H9 (cell line): ENCODE measurements around the gene PLSCR4. TPM values are rescaled to one million over a fixed set of nuclear protein-coding genes. Genes with fewer than 3 reads are reported as not detected.

Experiments
- DNase-seq: peaks from one replicate; pipeline ENCODE4 v3.0.0-alpha.2; 2017
- H2AFZ ChIP-seq: one replicate; pipeline ENCODE4 v1.6.1; 2013; ENCODE audit warnings: mild to moderate bottlenecking, low read length, control low read depth, moderate library complexity
- H2AK5ac ChIP-seq: 2 replicates; pipeline ENCODE4 v1.6.1; 2013; ENCODE audit warnings: low read length, control low read depth, mixed read lengths; ENCODE audit not compliant: insufficient read length
- H2BK120ac ChIP-seq: one replicate; pipeline ENCODE4 v1.6.1; 2013; ENCODE audit warnings: low read depth, mild to moderate bottlenecking, low read length, control low read depth, inconsistent platforms; ENCODE audit not compliant: poor library complexity, severe bottlenecking
- H2BK12ac ChIP-seq: 2 replicates; pipeline ENCODE4 v1.6.1; 2013; ENCODE audit warnings: low read length, control low read depth, mixed read lengths, low read depth; ENCODE audit not compliant: insufficient read length
- H2BK15ac ChIP-seq: 2 replicates; pipeline ENCODE4 v1.6.1; 2013; ENCODE audit warnings: low read depth, low read length, control low read depth
- H2BK20ac ChIP-seq: one replicate; pipeline ENCODE4 v1.6.1; 2013; ENCODE audit warnings: low read depth, mild to moderate bottlenecking, low read length, control low read depth, inconsistent platforms; ENCODE audit not compliant: poor library complexity, severe bottlenecking
- H2BK5ac ChIP-seq: 2 replicates; pipeline ENCODE4 v1.6.1; 2013; ENCODE audit warnings: low read length, control low read depth, mixed read lengths; ENCODE audit not compliant: insufficient read length
- H3K14ac ChIP-seq: 2 replicates; pipeline ENCODE4 v1.6.1; 2013; ENCODE audit warnings: low read length, control low read depth; ENCODE audit not compliant: insufficient read depth
- H3K18ac ChIP-seq: 2 replicates; pipeline ENCODE4 v1.6.1; 2013; ENCODE audit warnings: low read depth, mild to moderate bottlenecking, mixed read lengths, low read length, control low read depth; ENCODE audit not compliant: insufficient read length
- H3K23ac ChIP-seq: 2 replicates; pipeline ENCODE4 v1.6.1; 2013; ENCODE audit warnings: low read length, control low read depth, mixed read lengths, low read depth; ENCODE audit not compliant: insufficient read length
- H3K23me2 ChIP-seq: 2 replicates; pipeline ENCODE4 v1.6.1; 2013; ENCODE audit warnings: low read depth, mild to moderate bottlenecking, mixed read lengths, low read length, control low read depth; ENCODE audit not compliant: insufficient read length, poor library complexity, severe bottlenecking
- H3K27ac ChIP-seq: 2 replicates; pipeline ENCODE4 v1.5.1; 2013; ENCODE audit warnings: low read length, control low read depth, mixed read lengths, low read depth; ENCODE audit not compliant: insufficient read length
- H3K27me3 ChIP-seq: 2 replicates; pipeline ENCODE4 v1.6.1; 2013; ENCODE audit warnings: low read length, control low read depth, inconsistent platforms; ENCODE audit not compliant: insufficient read depth
- H3K4ac ChIP-seq: 2 replicates; pipeline ENCODE4 v1.6.1; 2013; ENCODE audit warnings: low read depth, mild to moderate bottlenecking, control low read depth, inconsistent platforms, low read length, moderate library complexity
- H3K4me1 ChIP-seq: 2 replicates; pipeline ENCODE4 v1.6.1; 2013; ENCODE audit warnings: low read length, control low read depth, inconsistent platforms; ENCODE audit not compliant: insufficient read depth
- H3K4me2 ChIP-seq: 2 replicates; pipeline ENCODE4 v1.6.1; 2013; ENCODE audit warnings: low read length, control low read depth, mixed read lengths; ENCODE audit not compliant: insufficient read length, insufficient read depth
- H3K56ac ChIP-seq: 2 replicates; pipeline ENCODE4 v1.6.1; 2013; ENCODE audit warnings: low read depth, mild to moderate bottlenecking, mixed read lengths, low read length, control low read depth; ENCODE audit not compliant: insufficient read length
- H3K79me1 ChIP-seq: 2 replicates; pipeline ENCODE4 v1.6.1; 2013; ENCODE audit warnings: low read depth, mild to moderate bottlenecking, moderate library complexity, low read length, control low read depth, inconsistent platforms; ENCODE audit not compliant: insufficient read depth, poor library complexity, severe bottlenecking
- H3K79me2 ChIP-seq: 2 replicates; pipeline ENCODE4 v1.6.1; 2013; ENCODE audit warnings: low read length, control low read depth, inconsistent platforms; ENCODE audit not compliant: insufficient read depth
- H3K9ac ChIP-seq: 2 replicates; pipeline ENCODE4 v1.6.1; 2013; ENCODE audit warnings: low read length, control low read depth, mixed read lengths; ENCODE audit not compliant: insufficient read length; ENCODE audit errors: extremely low read depth
- H3K9me3 ChIP-seq: one replicate; pipeline ENCODE4 v1.6.1; 2013; ENCODE audit warnings: low read depth, low read length, inconsistent platforms; ENCODE audit not compliant: control insufficient read depth
- H3T11ph ChIP-seq: one replicate; pipeline ENCODE4 v1.6.1; 2013; ENCODE audit warnings: mild to moderate bottlenecking, low read length, control low read depth, inconsistent platforms
- H4K20me1 ChIP-seq: one replicate; pipeline ENCODE4 v1.6.1; 2013; ENCODE audit not compliant: control insufficient read depth, insufficient read length, insufficient read depth
- H4K5ac ChIP-seq: 2 replicates; pipeline ENCODE4 v1.6.1; 2013; ENCODE audit warnings: low read depth, mild to moderate bottlenecking, mixed read lengths, low read length, control low read depth; ENCODE audit not compliant: insufficient read length
- H4K8ac ChIP-seq: replicated peaks from 2 replicates; pipeline ENCODE4 v1.6.1; 2013; ENCODE audit warnings: low read length, control low read depth, mixed read lengths, low read depth; ENCODE audit not compliant: insufficient read length
- H4K91ac ChIP-seq: 2 replicates; pipeline ENCODE4 v1.6.1; 2013; ENCODE audit warnings: low read depth, mild to moderate bottlenecking, moderate library complexity, mixed read lengths, low read length, control low read depth; ENCODE audit not compliant: insufficient read length
- H3K27ac Mint-ChIP-seq, 3 experiments: 2 replicates in 2 of 3; 3 replicates in 1 of 3; pipeline ENCODE4 v1.8.0; 2020 to 2021; ENCODE audit warnings: mixed read lengths in 3 of 3, mild to moderate bottlenecking in 1 of 3, moderate library complexity in 1 of 3
- H3K27me3 Mint-ChIP-seq: 2 replicates; pipeline ENCODE4 v1.8.0; 2021; ENCODE audit warnings: low read depth, mild to moderate bottlenecking, moderate library complexity, mixed read lengths
- H3K36me3 Mint-ChIP-seq, 3 experiments: 2 replicates in 2 of 3; 3 replicates in 1 of 3; pipeline ENCODE4 v1.8.0; 2020 to 2021; ENCODE audit warnings: low read depth in 3 of 3, mixed read lengths in 3 of 3; ENCODE audit not compliant: insufficient read depth in 1 of 3
- H3K4me1 Mint-ChIP-seq, 2 experiments: 2 replicates each; pipeline ENCODE4 v1.8.0; 2020; ENCODE audit warnings: mixed read lengths in 2 of 2
- H3K4me3 Mint-ChIP-seq, 2 experiments: 2 replicates in 1 of 2; 3 replicates in 1 of 2; pipeline ENCODE4 v1.8.0; 2020 to 2021; ENCODE audit warnings: mild to moderate bottlenecking in 2 of 2, mixed read lengths in 2 of 2, moderate library complexity in 1 of 2
- H3K9me3 Mint-ChIP-seq, 2 experiments: 2 replicates in 1 of 2; 3 replicates in 1 of 2; pipeline ENCODE4 v1.8.0; 2020; ENCODE audit warnings: mild to moderate bottlenecking in 2 of 2, mixed read lengths in 2 of 2, moderate library complexity in 1 of 2
- CTCF ChIP-seq: fragments of 200-600 bp; sonication (generic); conservative IDR thresholded peaks from 3 replicates; pipeline ENCODE4 v1.8.0; 2021; ENCODE audit warnings: antibody characterized with exemption, mild to moderate bottlenecking
- whole genome bisulfite sequencing: extraction: QIAGEN DNeasy Blood & Tissue Kit; methylation state at CpG from one replicate; pipeline ENCODE4 v1.1.7; 2013; ENCODE audit warnings: missing lambda C conversion rate, low lambda C conversion rate, mixed read lengths; ENCODE audit not compliant: insufficient read length; ENCODE audit errors: extremely low coverage; 5-methylcytosine and 5-hydroxymethylcytosine counted together
- total RNA-seq: library from RNA; stranded (reverse); gene quantifications from 2 replicates; pipeline ENCODE4 v1.2.1, GENCODE V29; 2021

PLSCR4 gene
- total RNA-seq, 1 experiment from 2014 or later = 1.2 TPM

- Histone ChIP-seq H2AK5ac (no peak overlapping the region), H3K79me2 (no peaks in the 10 kb centered on the region), H3K4me2 (no peak overlapping the region), H2AFZ (no peak overlapping the region), H3T11ph (no peak overlapping the region), H3K27ac (no peak overlapping the region), H3K9ac (no peak overlapping the region), H2BK120ac (no peak overlapping the region), H2BK15ac (no peak overlapping the region), H3K79me1 (no peaks in the 10 kb centered on the region), H3K9me3 (no peaks in the 10 kb centered on the region), H3K23me2 (no peaks in the 10 kb centered on the region), H4K91ac (no peak overlapping the region), H3K14ac (no peak overlapping the region), H3K56ac (no peak overlapping the region), H4K20me1 (no peaks in the 10 kb centered on the region), H3K27me3 (no peaks in the 10 kb centered on the region), H4K8ac (no peak overlapping the region), H2BK20ac (no peak overlapping the region), H3K18ac (no peak overlapping the region), H4K5ac (no peak overlapping the region), H2BK12ac (no peak overlapping the region), H3K4ac (no peak overlapping the region), H2BK5ac (no peak overlapping the region), H3K4me1 (no peaks in the 10 kb centered on the region), H3K23ac (no peak overlapping the region)
- Mint-ChIP-seq H3K27me3 (no peaks in the 10 kb centered on the region), H3K36me3 (no peaks in the 10 kb centered on the region), H3K27ac (no peak overlapping the region), H3K4me3 (no peak overlapping the region), H3K4me1 (0 out of 4 replicates have a peak, but pooled peaks cover 0 to 2% of the 10 kb centered on the region in 2 experiments), H3K9me3 (no peaks in the 10 kb centered on the region)
- DNase-seq = no peak
- TF ChIP-seq CTCF = no peak
- no CpG with 5 or more reads among the region's 1 CpG for WGBS
Measured at GRCh38 chr3:146177519-146177918, 73.4 kb downstream of the PLSCR4 start.
